ENCODE results near the gene MMP1.
"Not testable (repeated sequence)": the region's sequence is repeated elsewhere in the genome, so short reads cannot be mapped to it uniquely, and the experiment has no call there.

Gene MMP1

DNA sequence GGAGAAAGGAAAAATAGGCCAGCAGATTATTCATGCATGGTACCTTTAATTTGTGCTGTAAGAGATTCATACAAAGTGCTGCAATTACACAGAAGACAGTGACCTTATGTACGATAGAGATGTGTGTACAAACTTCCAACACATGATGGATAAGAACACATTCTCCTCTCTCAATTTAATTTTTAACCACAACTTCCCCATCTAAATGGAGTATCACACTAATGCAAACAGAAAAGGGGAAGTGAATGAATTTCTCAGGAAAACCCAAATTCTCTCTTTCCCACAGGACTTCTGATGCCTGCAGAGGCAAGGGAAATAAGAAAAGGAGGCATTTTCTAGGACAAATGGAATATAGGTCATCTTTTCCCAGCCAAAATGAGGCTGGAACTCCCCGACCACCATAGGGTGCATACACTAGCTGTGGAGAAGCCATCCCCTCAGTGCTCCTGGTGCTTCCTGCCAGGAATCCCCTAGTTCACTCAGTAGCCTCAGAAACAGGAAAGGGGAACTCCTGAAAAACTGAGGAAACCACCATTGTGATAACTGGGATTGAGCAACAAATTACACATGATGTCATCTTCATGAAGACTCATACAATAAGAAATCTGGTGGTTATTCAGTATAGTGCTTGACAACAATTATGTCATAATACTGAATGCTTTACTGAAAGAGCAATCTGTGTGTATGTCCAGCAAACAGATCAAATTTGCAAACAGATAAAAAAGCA lies 40.0 kb downstream of the MMP1 start:
- Histone ChIP-seq H3K9ac (ENCODE audit: low read length) (no peak overlapping the region), H3K4me3 (ENCODE audit: low read depth in 1 of 2, low read length in 2 of 2) (no peak overlapping the region), H3K36me3 (ENCODE audit: insufficient read depth, low read length) (no peaks in the 10 kb centered on the region), H3K27ac (ENCODE audit: low read depth, low read length) (no peak overlapping the region), H3K9me3 (ENCODE audit: low read length) (no peaks in the 10 kb centered on the region), H3K4me1 (ENCODE audit: insufficient read depth, low read length) (no peaks in the 10 kb centered on the region), H3K27me3 (ENCODE audit: control insufficient read depth in 1 of 2, insufficient read depth in 2 of 2, low read length in 2 of 2) (no peaks in the 10 kb centered on the region)

DNA sequence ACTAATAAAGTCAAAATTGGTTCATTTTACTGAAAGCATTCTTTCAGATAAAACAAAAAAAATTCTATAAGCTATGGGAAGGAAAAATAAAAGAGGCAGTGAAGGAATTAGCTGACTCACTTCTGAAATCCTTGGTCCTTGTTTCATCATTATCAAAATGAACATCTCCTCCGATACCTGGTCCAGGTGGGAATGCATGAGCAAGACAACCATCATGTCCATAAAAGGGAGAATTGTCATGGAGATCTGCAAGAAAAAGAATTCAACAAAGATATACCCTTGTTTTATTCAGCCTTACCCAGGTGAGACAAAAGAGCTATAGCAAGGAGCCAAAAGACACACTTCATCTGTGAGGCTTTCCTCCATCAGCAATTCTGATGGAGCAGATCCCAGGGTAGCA lies 44.7 kb downstream of the MMP1 start:
- no peak overlapping the region for H3K27ac ChIP-seq (ENCODE audit: low read depth, low read length)
- no peak overlapping the region for H3K9ac ChIP-seq (ENCODE audit: low read length)
- no peaks in the 10 kb centered on the region for H3K27me3 ChIP-seq (ENCODE audit: control insufficient read depth in 1 of 2, insufficient read depth in 2 of 2, low read length in 2 of 2)
- no peak overlapping the region for H3K4me3 ChIP-seq (ENCODE audit: low read depth in 1 of 2, low read length in 2 of 2)
- H3K36me3 ChIP-seq (ENCODE audit: insufficient read depth, low read length), result no peaks in the 10 kb centered on the region
- no peaks in the 10 kb centered on the region for H3K4me1 ChIP-seq (ENCODE audit: insufficient read depth, low read length)
- no peaks in the 10 kb centered on the region for H3K9me3 ChIP-seq (ENCODE audit: low read length)

DNA sequence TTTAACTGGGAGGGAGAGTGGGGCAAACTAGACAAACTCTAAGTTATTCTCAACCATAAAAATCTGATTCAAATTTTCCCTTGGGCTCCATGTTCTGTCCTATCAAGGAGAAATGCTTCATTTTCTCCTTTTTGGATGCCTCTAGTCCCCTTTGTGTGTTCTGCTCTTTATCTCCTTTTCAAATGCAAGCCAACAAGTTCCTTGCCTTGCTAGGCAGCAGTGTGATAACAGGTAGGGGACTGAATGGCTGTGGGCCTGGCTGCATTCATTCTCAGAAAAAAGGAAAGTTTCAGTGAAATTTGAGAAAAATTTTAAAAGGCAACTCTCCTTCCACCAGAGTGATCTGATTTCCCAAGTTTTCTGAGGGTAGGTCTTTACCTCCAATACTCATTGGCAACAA lies 46.3 kb downstream of the MMP1 start:
- Histone ChIP-seq H3K27me3 (ENCODE audit: control insufficient read depth in 1 of 2, insufficient read depth in 2 of 2, low read length in 2 of 2) (no peaks in the 10 kb centered on the region), H3K4me3 (ENCODE audit: low read depth in 1 of 2, low read length in 2 of 2) (no peak overlapping the region), H3K27ac (ENCODE audit: low read depth, low read length) (no peak overlapping the region), H3K9me3 (ENCODE audit: low read length) (no peaks in the 10 kb centered on the region), H3K9ac (ENCODE audit: low read length) (no peak overlapping the region), H3K36me3 (ENCODE audit: insufficient read depth, low read length) (no peaks in the 10 kb centered on the region), H3K4me1 (ENCODE audit: insufficient read depth, low read length) (no peaks in the 10 kb centered on the region)

DNA sequence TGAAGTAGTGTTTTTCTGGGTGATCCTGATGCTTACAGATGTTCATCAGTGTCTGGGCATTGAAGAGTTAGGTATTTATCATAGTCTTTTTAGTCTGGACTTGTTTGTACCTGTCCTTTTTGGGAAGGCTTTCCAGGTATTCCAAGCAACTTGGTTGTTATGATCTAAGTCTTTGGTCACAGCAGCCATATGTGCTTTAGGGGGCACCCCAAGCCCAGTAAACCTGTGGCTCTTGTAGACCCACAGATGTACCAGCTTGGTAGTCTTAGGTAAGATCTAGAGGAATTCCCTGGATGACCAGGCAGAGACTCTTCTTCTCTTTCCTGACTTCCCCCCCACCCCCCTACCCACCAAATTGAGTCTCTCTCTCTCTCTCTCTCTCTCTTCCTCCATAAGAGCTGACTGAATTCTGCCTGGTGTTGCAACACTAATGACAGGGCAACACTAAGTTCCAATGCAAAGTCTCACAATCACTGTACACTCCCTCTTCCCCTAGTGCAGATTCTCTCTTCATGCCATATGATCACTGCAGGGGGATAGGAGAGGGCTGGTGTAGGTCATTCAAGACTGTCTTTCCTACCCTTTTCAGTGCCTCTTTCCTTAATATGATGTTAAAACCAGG lies 48.7 kb downstream of the MMP1 start:
- Histone ChIP-seq H3K36me3 (ENCODE audit: insufficient read depth, low read length) (no peaks in the 10 kb centered on the region), H3K9me3 (ENCODE audit: low read length) (no peaks in the 10 kb centered on the region), H3K4me1 (ENCODE audit: insufficient read depth, low read length) (no peaks in the 10 kb centered on the region), H3K27ac (ENCODE audit: low read depth, low read length) (no peak overlapping the region), H3K9ac (ENCODE audit: low read length) (no peak overlapping the region), H3K27me3 (ENCODE audit: control insufficient read depth in 1 of 2, insufficient read depth in 2 of 2, low read length in 2 of 2) (no peaks in the 10 kb centered on the region), H3K4me3 (ENCODE audit: low read depth in 1 of 2, low read length in 2 of 2) (no peak overlapping the region)

DNA sequence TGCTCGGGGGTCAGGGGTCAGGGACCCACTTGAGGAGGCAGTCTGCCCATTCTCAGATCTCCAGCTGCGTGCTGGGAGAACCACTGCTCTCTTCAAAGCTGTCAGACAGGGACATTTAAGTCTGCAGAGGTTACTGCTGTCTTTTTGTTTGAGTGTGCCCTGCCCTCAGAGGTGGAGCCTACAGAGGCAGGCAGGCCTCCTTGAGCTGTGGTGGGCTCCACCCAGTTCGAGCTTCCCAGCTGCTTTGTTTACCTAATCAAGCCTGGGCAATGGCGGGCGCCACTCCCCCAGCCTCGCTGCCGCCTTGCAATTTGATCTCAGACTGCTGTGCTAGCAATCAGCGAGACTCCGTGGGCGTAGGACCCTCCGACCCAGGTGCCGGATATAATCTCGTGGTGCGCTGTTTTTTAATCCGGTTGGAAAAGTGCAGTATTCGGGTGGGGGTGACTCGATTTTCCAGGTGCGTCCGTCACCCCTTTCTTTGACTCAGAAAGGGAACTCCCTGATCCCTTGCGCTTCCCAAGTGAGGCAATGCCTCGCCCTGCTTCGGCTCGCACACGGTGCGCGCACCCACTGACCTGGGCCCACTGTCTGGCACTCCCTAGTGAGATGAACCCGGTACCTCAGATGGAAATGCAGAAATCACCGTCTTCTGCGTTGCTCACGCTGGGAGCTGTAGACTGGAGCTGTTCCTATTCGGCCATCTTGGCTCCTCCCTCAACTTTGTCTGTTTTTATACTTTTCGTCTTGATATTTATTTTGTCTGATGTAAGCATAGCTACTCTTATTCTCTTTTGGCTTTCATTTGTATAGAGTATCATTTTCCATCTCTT lies 51.0 kb downstream of the MMP1 start:
- H3K4me1 ChIP-seq (ENCODE audit: insufficient read depth, low read length); H3K27ac ChIP-seq (ENCODE audit: low read depth, low read length); H3K9me3 ChIP-seq (ENCODE audit: low read length); H3K9ac ChIP-seq (ENCODE audit: low read length); H3K4me3 ChIP-seq (ENCODE audit: low read depth in 1 of 2, low read length in 2 of 2); H3K36me3 ChIP-seq (ENCODE audit: insufficient read depth, low read length); H3K27me3 ChIP-seq (ENCODE audit: control insufficient read depth in 1 of 2, insufficient read depth in 2 of 2, low read length in 2 of 2): not testable (repeated sequence)
